Ishikawa (cell line): ENCODE measurements around the gene ARHGEF28.

Experiments
- CEBPB ChIP-seq: IDR thresholded peaks from 2 replicates; pipeline ENCODE4 v1.6.1; 2012
- CREB1 ChIP-seq: IDR thresholded peaks from 2 replicates; pipeline ENCODE4 v1.6.1; 2012; ENCODE audit warnings: low read depth
- EGR1 ChIP-seq: IDR thresholded peaks from 2 replicates; pipeline ENCODE4 v1.6.1; 2012
- EP300 ChIP-seq: IDR thresholded peaks from 2 replicates; pipeline ENCODE4 v1.6.1; 2012; ENCODE audit warnings: borderline replicate concordance
- MAX ChIP-seq: IDR thresholded peaks from 2 replicates; pipeline ENCODE4 v1.6.1; 2012
- NFIC ChIP-seq: IDR thresholded peaks from 2 replicates; pipeline ENCODE4 v1.6.1; 2012
- RAD21 ChIP-seq: IDR thresholded peaks from 2 replicates; pipeline ENCODE4 v1.6.1; 2012; ENCODE audit warnings: low read depth
- TAF1 ChIP-seq: IDR thresholded peaks from 2 replicates; pipeline ENCODE4 v1.6.1; 2012; ENCODE audit warnings: low read depth, mild to moderate bottlenecking
- TCF12 ChIP-seq: IDR thresholded peaks from 2 replicates; pipeline ENCODE4 v1.6.1; 2012; ENCODE audit warnings: low read depth
- TEAD4 ChIP-seq: IDR thresholded peaks from 2 replicates; pipeline ENCODE4 v1.6.1; 2012
- YY1 ChIP-seq: IDR thresholded peaks from 2 replicates; pipeline ENCODE4 v1.6.1; 2012; ENCODE audit warnings: low read depth
- TF ChIP-seq, protein P1 (sequence below): IDR thresholded peaks from 2 replicates; pipeline ENCODE4 v1.6.1; 2012
- TF ChIP-seq, protein P2 (sequence below): IDR thresholded peaks from 2 replicates; pipeline ENCODE4 v1.6.1; 2012; ENCODE audit warnings: low read depth, mild to moderate bottlenecking

DNA sequence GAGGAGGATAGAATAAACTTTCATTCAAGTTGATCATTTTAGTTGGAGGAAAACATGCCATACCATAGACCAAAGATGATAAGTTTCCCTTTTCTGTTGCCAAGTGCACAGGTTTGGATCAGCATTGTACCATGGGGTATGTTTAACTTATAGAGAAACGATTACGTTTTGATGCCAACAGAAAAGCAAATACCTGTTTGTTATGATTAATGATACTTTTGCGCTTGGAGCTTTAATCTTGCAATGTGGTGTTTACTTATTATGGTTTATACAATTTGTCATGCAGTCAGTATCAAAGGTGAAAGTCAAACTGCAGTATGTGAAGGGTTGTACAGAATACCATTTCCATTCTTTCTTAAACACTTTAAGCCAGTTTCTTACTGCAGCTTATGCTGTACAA, 13.2 kb upstream of the ARHGEF28 start:
- TF ChIP-seq CEBPB (no peak), EGR1 (no peak), NFIC (no peak), MAX (no peak), EP300 (no peak), TAF1 (no peak), RAD21 (no peak), CREB1 (no peak), TEAD4 (no peak), TCF12 (no peak), YY1 (no peak)
- TF ChIP-seq, protein P1, sequence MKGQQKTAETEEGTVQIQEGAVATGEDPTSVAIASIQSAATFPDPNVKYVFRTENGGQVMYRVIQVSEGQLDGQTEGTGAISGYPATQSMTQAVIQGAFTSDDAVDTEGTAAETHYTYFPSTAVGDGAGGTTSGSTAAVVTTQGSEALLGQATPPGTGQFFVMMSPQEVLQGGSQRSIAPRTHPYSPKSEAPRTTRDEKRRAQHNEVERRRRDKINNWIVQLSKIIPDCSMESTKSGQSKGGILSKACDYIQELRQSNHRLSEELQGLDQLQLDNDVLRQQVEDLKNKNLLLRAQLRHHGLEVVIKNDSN: no peak
- TF ChIP-seq, protein P2, sequence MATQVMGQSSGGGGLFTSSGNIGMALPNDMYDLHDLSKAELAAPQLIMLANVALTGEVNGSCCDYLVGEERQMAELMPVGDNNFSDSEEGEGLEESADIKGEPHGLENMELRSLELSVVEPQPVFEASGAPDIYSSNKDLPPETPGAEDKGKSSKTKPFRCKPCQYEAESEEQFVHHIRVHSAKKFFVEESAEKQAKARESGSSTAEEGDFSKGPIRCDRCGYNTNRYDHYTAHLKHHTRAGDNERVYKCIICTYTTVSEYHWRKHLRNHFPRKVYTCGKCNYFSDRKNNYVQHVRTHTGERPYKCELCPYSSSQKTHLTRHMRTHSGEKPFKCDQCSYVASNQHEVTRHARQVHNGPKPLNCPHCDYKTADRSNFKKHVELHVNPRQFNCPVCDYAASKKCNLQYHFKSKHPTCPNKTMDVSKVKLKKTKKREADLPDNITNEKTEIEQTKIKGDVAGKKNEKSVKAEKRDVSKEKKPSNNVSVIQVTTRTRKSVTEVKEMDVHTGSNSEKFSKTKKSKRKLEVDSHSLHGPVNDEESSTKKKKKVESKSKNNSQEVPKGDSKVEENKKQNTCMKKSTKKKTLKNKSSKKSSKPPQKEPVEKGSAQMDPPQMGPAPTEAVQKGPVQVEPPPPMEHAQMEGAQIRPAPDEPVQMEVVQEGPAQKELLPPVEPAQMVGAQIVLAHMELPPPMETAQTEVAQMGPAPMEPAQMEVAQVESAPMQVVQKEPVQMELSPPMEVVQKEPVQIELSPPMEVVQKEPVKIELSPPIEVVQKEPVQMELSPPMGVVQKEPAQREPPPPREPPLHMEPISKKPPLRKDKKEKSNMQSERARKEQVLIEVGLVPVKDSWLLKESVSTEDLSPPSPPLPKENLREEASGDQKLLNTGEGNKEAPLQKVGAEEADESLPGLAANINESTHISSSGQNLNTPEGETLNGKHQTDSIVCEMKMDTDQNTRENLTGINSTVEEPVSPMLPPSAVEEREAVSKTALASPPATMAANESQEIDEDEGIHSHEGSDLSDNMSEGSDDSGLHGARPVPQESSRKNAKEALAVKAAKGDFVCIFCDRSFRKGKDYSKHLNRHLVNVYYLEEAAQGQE: no peak
